WTC11 (cell line): ENCODE results near the gene KSR1. TPM values are rescaled to one million over a fixed set of nuclear protein-coding genes. Genes with fewer than 3 reads are reported as not detected.
"Not testable (repeated sequence)": the region's sequence is repeated elsewhere in the genome, so short reads cannot be mapped to it uniquely, and the experiment has no call there.

Experiments
- ATAC-seq: fragments of 200-7000 bp; cut with Tn5 transposase; 2 replicates; pipeline ENCODE4 v1.10.0; 2021; ENCODE audit warnings: mild to moderate bottlenecking, moderate library complexity
- CTCF ChIA-PET: fragments of 300-600 bp; sonication (Branson Sonifier 250); formaldehyde crosslinking; loops from one replicate; lab custom pipeline; 2021; ENCODE audit warnings: antibody characterized with exemption; lab: Charles Lee
- POLR2A ChIA-PET: fragments of 350-600 bp; sonication (Branson Sonifier 250); formaldehyde crosslinking; loops from one replicate; lab custom pipeline; 2021; ENCODE audit warnings: antibody characterized with exemption; lab: Charles Lee
- DNase-seq: peaks from one replicate; pipeline ENCODE4 v3.0.0; 2021; ENCODE audit warnings: low spot score
- H3K27ac Mint-ChIP-seq: 2 replicates; pipeline ENCODE4 v1.8.0; 2021; ENCODE audit warnings: mixed read lengths
- H3K27me3 Mint-ChIP-seq: 2 replicates; pipeline ENCODE4 v1.8.0; 2021; ENCODE audit warnings: low read depth, mild to moderate bottlenecking, moderate library complexity, mixed read lengths
- H3K36me3 Mint-ChIP-seq: 2 replicates; pipeline ENCODE4 v1.8.0; 2021; ENCODE audit warnings: mixed read lengths
- H3K4me1 Mint-ChIP-seq: 2 replicates; pipeline ENCODE4 v1.8.0; 2022; ENCODE audit warnings: mixed read lengths
- H3K4me3 Mint-ChIP-seq: 2 replicates; pipeline ENCODE4 v1.8.0; 2021; ENCODE audit warnings: mild to moderate bottlenecking, moderate library complexity, mixed read lengths
- H3K9me3 Mint-ChIP-seq: 2 replicates; pipeline ENCODE4 v1.8.0; 2021; ENCODE audit warnings: mixed read lengths
- ELF4 ChIP-seq: sonication (generic); formaldehyde crosslinking; IDR thresholded peaks from 2 replicates; pipeline ENCODE4 v1.8.1; 2022; ENCODE audit warnings: low read depth, mild to moderate bottlenecking, moderate library complexity, missing genetic modification reagents
- EMX1 ChIP-seq: fragments of 250-450 bp; sonication (Bioruptor Pico); IDR thresholded peaks from 2 replicates; pipeline ENCODE4 v1.8.0; 2021; ENCODE audit warnings: mild to moderate bottlenecking
- FOXJ3 ChIP-seq: sonication (generic); formaldehyde crosslinking; IDR thresholded peaks from 2 replicates; pipeline ENCODE4 v1.9.0; 2021; ENCODE audit warnings: missing genetic modification reagents, mild to moderate bottlenecking, borderline replicate concordance
- FOXP1 ChIP-seq: sonication (generic); formaldehyde crosslinking; IDR thresholded peaks from 2 replicates; pipeline ENCODE4 v1.8.0; 2022; ENCODE audit warnings: missing genetic modification reagents, mild to moderate bottlenecking, moderate library complexity, borderline replicate concordance
- GABPB1 ChIP-seq: sonication (generic); formaldehyde crosslinking; IDR thresholded peaks from 2 replicates; pipeline ENCODE4 v1.8.1; 2023; ENCODE audit warnings: mild to moderate bottlenecking, missing genetic modification reagents
- GRHL2 ChIP-seq: fragments of 250-450 bp; sonication (Bioruptor Pico); IDR thresholded peaks from 2 replicates; pipeline ENCODE4 v1.8.0; 2022; ENCODE audit warnings: mild to moderate bottlenecking, moderate library complexity; ENCODE audit not compliant: insufficient replicate concordance, severe bottlenecking
- MXD4 ChIP-seq: fragments of 250-450 bp; sonication (Bioruptor Pico); IDR thresholded peaks from 2 replicates; pipeline ENCODE4 v1.8.0; 2021; ENCODE audit warnings: mild to moderate bottlenecking, moderate library complexity, borderline replicate concordance
- MYBL2 ChIP-seq: sonication (generic); formaldehyde crosslinking; IDR thresholded peaks from 2 replicates; pipeline ENCODE4 v1.8.1; 2023; ENCODE audit warnings: mild to moderate bottlenecking, moderate library complexity, missing genetic modification reagents
- NFE2L1 ChIP-seq: sonication (generic); formaldehyde crosslinking; IDR thresholded peaks from 2 replicates; pipeline ENCODE4 v1.8.1; 2023; ENCODE audit warnings: missing genetic modification reagents
- OVOL2 ChIP-seq: fragments of 250-450 bp; sonication (Bioruptor Pico); IDR thresholded peaks from 2 replicates; pipeline ENCODE4 v1.9.0; 2021; ENCODE audit warnings: mild to moderate bottlenecking, borderline replicate concordance
- SOX15 ChIP-seq: fragments of 250-450 bp; sonication (Bioruptor Pico); IDR thresholded peaks from 2 replicates; pipeline ENCODE4 v1.9.0; 2021; ENCODE audit warnings: mild to moderate bottlenecking
- STAT6 ChIP-seq: sonication (generic); formaldehyde crosslinking; conservative IDR thresholded peaks from 2 replicates; pipeline ENCODE4 v1.8.1; 2023; ENCODE audit warnings: mild to moderate bottlenecking, low read depth, missing genetic modification reagents, moderate library complexity
- USF2 ChIP-seq: sonication (generic); formaldehyde crosslinking; IDR thresholded peaks from 2 replicates; pipeline ENCODE4 v1.8.1; 2023; ENCODE audit warnings: mild to moderate bottlenecking, missing genetic modification reagents, moderate library complexity
- ZNF396 ChIP-seq: fragments of 250-450 bp; sonication (Bioruptor Pico); IDR thresholded peaks from 2 replicates; pipeline ENCODE4 v1.8.0; 2021; ENCODE audit warnings: mild to moderate bottlenecking, moderate library complexity, borderline replicate concordance
- ZNF423 ChIP-seq: fragments of 250-450 bp; sonication (Bioruptor Pico); IDR thresholded peaks from 2 replicates; pipeline ENCODE4 v2.1.2; 2022; ENCODE audit warnings: mild to moderate bottlenecking, moderate library complexity
- total RNA-seq: library from RNA; stranded (reverse); gene quantifications from 3 replicates; pipeline ENCODE4 v1.2.3, GENCODE V29; 2021
- TF ChIP-seq, protein P1 (sequence below): sonication (generic); formaldehyde crosslinking; IDR thresholded peaks from 2 replicates; pipeline ENCODE4 v1.8.1; 2022; ENCODE audit warnings: low read depth, missing genetic modification reagents, borderline replicate concordance

Gene KSR1
- total RNA-seq, 1 experiment from 2014 or later, result 45.5 TPM

DNA sequence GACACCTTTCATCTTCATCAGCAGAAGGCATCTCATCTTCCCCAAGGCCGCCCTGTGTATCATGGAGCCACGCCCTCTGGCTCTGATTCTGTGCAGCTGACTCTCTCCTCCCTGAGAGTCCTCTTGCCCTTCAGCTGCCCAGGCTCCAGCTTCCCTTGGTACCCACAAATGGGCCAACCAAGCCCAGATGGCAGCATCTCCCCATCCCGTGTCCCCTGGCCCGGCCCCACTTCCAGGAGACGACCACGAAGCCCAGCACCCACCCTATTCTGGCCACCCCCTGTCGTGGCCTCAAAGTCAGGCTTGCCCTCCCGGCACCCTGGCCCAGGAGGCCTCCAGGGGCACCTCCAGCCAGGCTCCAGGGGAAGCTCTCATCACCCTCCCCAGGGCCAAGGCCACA lies 31.3 kb upstream of the KSR1 start (continued):
- TF ChIP-seq, protein P1, sequence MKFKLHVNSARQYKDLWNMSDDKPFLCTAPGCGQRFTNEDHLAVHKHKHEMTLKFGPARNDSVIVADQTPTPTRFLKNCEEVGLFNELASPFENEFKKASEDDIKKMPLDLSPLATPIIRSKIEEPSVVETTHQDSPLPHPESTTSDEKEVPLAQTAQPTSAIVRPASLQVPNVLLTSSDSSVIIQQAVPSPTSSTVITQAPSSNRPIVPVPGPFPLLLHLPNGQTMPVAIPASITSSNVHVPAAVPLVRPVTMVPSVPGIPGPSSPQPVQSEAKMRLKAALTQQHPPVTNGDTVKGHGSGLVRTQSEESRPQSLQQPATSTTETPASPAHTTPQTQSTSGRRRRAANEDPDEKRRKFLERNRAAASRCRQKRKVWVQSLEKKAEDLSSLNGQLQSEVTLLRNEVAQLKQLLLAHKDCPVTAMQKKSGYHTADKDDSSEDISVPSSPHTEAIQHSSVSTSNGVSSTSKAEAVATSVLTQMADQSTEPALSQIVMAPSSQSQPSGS, result no peak
- no peak for TF ChIP-seq SOX15 (CRISPR knock-in tag)
- no peak for TF ChIP-seq MYBL2
- no peak for TF ChIP-seq FOXP1 (CRISPR knock-in tag)
- no peak for TF ChIP-seq ELF4

DNA sequence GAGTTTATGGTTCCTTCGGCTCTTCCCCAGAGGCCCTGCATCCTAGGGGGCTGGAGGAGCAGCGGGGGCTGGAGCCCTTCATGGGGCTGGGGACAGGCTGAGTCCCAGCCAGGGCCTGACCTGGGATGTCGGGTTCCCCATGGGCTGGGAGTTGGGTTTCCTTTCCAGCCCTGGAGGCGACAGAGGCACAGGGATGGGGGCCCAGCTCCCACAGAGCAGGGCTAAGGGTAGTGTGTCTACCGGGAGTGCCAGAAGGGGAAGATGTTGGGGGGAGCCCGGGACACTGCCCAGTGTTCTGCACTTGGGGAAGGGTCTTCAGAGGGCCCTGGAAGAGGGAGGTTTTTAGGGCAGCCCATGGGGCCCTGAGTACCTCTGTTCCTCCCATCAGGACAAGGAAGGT lies 30.7 kb upstream of the KSR1 start:
- ATAC-seq, H3K9me3 Mint-ChIP-seq, H3K4me3 Mint-ChIP-seq, H3K27ac Mint-ChIP-seq, H3K27me3 Mint-ChIP-seq, DNase-seq, POLR2A ChIA-PET, H3K4me1 Mint-ChIP-seq, H3K36me3 Mint-ChIP-seq: not testable (repeated sequence)
- CTCF ChIA-PET, result interaction anchor here (1.5 kb wide), 1 partner anchor 17 kb away, joined by 3 read pairs; no protein-coding TSS in a partner anchor

DNA sequence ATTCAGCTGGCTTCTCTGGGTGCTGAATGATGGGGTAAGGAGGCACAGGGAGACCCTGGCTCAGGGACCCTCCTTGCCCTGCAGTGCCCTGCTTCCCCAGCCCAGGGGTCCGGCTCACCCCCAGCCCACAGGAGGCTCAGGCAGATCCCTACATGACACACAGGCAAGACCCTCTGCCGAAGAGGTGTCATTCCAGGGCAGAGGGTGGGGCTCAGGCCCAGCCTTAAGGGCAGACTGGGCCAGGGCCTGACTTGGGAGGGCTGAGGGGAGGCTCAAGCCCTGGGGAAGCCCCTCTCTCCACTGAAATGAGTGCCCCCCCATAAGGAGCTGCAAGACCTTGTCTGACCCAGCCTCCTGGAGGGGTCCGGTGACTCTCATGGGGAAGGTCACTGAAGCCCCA lies 30.3 kb upstream of the KSR1 start:
- ChIA-PET POLR2A (no interaction called here), CTCF (interaction anchor here (0.6 to 1.5 kb wide), 2 partner anchors 17 to 95 kb away, joined by 3 to 4 read pairs; no protein-coding TSS in a partner anchor)
- Mint-ChIP-seq H3K27me3 (no peaks in the 10 kb centered on the region), H3K9me3 (peaks cover 5% of the 10 kb centered on the region), H3K4me1 (no peaks in the 10 kb centered on the region), H3K27ac (no peak overlapping the region), H3K36me3 (no peaks in the 10 kb centered on the region), H3K4me3 (no peak overlapping the region)
- TF ChIP-seq NFE2L1 (no peak), FOXJ3 (CRISPR knock-in tag) (no peak), ZNF396 (CRISPR knock-in tag) (no peak), GRHL2 (no peak), ZNF423 (no peak), OVOL2 (CRISPR knock-in tag) (no peak), USF2 (CRISPR knock-in tag) (no peak), STAT6 (no peak), MYBL2 (no peak), MXD4 (CRISPR knock-in tag) (no peak), EMX1 (CRISPR knock-in tag) (no peak), GABPB1 (CRISPR knock-in tag) (no peak)
- TF ChIP-seq, protein P1, result no peak
- ATAC-seq (no peak), DNase-seq (no peak)

GRCh38 chr17:27426471-27426870 lies 29.8 kb upstream of the KSR1 start:
- DNase-seq, POLR2A ChIA-PET, H3K9me3 Mint-ChIP-seq, H3K4me1 Mint-ChIP-seq, H3K27me3 Mint-ChIP-seq, H3K4me3 Mint-ChIP-seq, H3K27ac Mint-ChIP-seq, ATAC-seq, H3K36me3 Mint-ChIP-seq: not testable (repeated sequence)
- CTCF ChIA-PET, result interaction anchor here (0.6 kb wide), 1 partner anchor 95 kb away, joined by 4 read pairs; no protein-coding TSS in a partner anchor

DNA sequence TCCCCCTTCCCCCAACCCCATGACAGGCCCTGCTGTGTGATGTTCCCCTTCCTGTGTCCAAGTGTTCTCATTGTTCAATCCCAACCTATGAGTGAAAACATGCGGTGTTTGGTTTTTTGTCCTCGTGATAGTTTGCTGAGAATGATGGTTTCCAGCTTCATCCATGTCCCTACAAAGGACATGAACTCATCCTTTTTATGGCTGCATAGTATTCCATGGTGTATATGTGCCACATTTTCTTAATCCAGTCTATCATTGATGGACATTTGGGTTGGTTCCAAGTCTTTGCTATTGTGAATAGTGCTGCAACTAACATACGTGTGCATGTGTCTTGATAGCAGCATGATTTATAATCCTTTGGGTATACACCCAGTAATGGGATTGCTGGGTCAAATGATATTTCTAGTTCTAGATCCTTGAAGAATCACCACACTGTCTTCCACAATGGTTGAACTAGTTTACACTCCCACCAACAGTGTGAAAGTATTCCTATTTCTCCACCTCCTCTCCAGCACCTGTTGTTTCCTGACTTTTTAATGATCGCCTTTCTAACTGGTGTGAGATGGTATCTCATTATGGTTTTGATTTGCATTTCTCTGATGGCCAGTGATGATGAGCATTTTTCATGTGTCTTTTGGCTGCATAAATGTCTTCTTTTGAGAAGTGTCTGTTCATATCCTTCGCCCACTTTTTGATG lies 28.9 kb upstream of the KSR1 start:
- H3K4me3 Mint-ChIP-seq, H3K27ac Mint-ChIP-seq, H3K27me3 Mint-ChIP-seq, H3K36me3 Mint-ChIP-seq, H3K9me3 Mint-ChIP-seq, DNase-seq, POLR2A ChIA-PET, H3K4me1 Mint-ChIP-seq, ATAC-seq, CTCF ChIA-PET: not testable (repeated sequence)
